GM18508 (cell line): ENCODE results near the gene RFX7.

ENCODE experiments used
- ATAC-seq: cut with Tn5 transposase; IDR thresholded peaks from one replicate; pipeline ENCODE4 v1.9.1; 2021; ENCODE audit warnings: moderate number of reproducible peaks; ENCODE audit not compliant: insufficient read depth, unreplicated experiment

The RFX7 gene

DNA sequence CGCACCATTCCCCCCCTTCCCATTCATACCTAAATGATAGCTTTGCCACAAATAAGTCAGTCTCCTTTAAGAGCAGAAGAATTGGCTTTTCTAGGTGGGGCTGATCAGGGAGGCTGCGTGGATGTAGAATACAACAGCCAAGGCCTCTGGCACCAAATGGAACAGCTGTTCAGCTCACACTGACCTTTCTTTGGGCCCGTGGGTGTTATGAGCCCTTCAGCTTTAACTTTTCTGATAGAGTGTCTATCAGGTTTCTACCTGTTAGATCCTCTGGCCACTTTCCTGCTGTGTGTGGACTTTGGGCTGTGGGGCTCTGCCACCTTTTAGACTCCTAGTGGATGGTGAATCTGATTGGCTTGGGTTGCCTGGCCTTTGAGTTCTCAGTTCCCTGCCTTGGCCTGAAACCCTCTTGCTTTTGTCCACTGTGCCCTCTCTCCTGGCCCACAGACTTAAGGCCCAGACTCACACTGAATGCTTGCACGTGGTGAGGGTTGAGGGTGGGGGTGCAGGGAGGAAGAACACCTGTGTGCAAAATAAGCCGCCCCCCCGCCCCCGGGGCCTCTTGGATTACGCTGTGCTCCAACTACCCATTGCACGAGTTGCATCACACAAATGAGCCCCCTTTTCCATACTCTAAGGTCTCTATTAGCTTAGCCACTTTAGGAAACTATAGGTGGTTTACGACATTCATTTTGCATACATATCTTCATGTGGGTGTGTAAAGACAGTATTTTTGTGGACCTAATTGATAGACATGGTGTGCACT lies 1.3 kb upstream of the RFX7 start:
- ATAC-seq = no peak

DNA sequence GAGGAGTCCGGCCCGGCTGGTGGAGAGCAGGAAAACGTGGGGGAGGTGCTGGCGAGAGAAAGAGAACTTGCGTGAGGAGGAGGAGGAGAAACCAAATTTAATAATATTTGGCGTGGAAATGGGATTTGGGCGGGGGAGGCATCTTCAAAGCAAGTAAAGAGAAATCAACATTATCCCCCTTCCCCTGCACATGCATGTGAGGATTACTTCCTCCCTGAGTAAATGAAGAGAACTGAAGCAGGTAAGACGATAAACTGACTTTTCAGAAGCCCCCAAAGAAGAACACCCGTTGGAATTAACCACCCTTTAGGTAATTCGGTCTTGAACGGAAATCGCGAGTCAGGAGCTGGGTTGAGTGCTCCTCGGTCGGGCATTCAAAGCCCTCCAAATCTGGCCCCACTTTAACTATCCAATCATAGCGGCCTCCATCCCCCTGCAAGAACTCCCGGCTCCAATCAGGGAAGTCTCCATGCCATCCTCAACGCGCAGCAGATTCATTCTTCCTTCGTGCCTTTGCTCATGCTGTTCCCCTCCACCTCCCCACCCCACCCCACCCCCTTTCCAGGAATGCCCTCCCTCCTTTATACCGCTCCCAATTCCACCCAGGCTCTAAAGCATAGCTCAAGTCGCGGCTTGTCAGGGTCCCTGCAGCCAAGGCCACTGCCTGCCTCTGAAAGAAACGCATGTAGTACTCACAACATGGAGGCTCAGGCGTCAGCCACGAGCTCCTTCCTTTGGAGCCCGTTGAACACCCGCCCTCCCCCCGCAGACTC lies 545 bp upstream of the RFX7 start:
- no peak for ATAC-seq

DNA sequence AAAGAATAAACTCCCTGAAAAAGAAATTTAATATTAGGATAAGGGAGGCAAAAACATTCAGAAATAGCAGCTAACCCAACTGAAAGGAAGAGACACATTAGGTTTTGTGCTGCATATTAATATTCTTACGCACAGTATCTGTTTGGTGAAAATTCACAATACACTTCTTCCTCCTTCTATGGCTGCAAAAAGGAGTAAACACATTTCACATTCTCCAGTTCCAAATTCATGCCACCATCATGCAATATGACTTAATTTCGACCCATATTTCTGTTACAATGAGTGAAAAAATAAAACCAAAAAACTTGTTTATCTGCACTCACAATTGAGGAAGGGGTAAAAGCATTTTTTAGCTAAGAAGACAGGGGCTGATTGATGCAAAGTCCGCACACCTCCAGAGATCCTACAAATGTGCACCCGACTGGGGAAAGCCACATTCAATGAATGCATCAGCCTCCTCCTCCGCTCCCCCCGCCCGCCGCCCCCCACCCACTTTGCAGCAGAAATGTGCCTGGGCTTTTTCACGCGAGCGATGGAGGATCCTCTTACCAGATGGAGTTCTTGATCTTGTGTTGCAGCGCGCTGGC lies 1.0 kb downstream of the RFX7 start:
- no peak for ATAC-seq

DNA sequence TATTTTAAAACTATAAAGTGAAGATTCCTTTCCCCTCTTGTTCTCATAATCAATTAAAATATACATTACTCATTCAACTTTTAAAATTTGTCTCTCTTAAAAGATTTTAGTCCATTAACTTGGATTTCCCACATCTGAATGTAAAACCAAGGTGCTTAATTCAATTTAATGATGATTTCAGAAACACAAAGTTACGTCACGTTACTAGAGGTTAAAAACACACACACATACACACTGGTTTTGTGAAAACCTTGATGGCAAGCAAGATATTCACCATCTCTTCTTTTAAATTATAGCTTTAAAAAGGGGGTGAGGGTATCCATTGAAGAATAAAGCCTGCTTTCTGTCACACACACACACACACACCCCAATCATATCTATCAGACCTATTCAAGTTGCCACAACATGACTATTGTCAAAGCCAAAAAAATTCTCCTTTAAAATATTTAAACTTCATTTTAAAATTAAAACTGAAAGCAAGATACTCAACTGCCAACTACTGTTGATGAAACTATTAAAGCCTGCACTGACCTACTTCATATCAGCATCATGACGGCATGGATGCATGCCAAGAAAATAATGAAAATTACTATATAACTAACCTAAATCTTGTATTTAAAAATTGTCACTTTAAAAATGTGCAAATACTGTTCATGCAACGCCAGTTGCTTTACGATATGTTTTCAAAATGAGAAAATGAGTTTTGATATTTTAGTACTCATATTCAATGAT lies 2.1 kb downstream of the RFX7 start:
- ATAC-seq = no peak

DNA sequence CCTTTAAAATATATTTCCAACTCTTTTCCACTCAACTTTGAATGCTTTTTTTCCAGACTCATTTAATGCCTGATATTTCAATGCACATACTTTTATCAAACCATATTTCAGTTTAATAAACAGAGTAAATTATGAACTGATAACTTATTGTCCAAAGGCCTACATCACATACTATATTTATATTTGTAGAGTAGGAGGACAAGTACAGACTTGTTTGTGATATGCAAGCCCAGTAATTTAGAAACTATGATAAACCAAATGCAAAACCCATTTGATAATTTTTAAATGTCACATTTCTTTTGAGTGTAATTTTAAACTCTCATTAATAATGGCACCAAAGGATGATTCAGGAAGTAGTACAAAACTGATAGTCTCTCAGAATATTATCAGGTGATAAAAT lies 3.3 kb downstream of the RFX7 start:
- ATAC-seq = no peak

DNA sequence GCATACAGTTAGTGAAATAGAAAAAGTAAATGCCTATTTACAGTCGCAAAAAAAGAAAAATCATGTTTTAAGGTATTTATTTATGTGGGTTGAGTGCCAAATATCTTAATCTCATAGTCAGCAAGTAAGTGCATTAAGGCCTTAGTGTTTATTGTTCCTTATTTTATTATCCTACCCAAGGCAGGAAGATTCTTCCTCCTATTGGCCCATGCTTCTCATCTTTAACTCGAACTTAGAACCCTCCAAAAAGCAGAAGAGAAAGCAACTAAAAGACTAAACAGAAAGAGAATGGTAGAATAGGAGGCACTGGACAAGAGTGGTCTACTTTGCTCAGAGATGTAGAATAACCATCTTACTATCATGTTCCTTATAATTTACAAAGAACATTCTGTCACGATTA lies 7.5 kb downstream of the RFX7 start:
- no peak for ATAC-seq

DNA sequence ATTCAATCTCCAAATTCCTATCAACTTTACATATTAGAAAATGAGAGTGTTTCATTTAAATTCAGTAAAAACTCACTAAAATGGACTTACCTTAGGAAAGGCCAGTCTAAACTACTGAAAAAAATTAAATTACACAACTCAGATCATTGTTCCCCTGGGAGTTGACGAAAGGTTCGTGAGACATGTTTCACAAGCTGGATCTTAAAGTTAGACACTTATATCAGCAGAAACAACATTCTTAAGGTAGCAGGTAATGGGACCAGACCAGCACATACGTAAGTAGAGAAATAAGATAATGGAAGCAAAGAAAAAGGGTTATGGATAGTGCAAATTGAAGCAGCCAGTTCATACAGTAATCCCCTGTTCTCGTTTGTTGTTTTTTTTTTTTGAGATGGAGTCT lies 8.9 kb downstream of the RFX7 start:
- ATAC-seq = no peak

DNA sequence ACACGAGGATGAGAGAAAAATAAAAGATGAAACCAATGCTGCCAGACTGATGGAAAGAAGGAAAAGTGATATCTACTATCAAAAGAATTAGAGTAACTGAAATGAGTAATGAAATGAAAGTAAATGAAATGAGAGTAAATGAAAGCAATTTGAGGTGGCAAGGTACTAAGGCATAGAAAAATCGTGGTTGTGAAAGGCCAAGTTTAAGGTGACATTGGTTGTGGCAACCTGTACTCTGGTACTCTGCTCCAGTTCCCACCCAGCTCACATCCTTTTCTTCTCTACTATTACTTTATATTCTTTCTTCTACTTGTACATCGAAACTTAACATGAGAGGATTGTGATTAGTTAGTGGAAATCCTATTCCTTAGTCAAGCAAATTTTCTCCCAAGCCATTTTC lies 10.1 kb downstream of the RFX7 start:
- no peak for ATAC-seq

DNA sequence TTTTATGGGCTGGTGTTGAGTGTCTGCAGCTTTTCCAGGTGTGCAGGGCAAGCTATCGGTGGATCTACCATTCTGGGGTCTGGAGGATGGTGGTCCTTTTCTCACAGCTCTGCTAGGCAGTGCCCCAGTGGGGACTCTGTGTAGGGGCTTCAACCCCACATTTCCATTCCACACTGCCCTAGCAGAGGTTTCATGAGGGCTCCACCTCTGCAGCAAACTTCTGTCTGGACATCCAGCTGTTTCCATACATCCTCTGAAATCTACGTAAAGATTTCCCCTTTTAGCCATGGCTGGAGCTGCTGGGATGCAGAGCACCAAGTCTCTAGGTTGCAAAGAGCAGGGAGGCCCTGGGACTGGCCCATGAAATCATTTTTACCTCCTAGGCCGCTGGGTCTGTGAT lies 11.6 kb downstream of the RFX7 start:
- no peak for ATAC-seq

DNA sequence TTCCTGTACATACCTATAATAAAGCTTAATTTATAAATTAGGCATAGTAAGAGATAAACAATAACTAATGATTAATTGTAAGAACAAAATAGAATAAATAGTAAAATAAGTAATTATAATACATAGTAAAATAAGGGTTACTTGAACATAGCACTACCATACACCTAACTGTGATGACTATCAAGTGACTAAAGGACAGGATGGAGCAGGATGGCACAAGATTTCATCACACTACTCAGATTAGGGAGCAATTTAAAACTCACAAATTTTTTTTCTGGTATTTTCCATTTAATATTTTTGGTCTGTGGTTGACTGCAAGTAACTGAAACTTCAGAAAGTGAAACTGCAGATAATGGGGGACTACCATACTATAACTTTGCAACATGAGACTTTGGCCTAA lies 14.8 kb downstream of the RFX7 start:
- no peak for ATAC-seq

DNA sequence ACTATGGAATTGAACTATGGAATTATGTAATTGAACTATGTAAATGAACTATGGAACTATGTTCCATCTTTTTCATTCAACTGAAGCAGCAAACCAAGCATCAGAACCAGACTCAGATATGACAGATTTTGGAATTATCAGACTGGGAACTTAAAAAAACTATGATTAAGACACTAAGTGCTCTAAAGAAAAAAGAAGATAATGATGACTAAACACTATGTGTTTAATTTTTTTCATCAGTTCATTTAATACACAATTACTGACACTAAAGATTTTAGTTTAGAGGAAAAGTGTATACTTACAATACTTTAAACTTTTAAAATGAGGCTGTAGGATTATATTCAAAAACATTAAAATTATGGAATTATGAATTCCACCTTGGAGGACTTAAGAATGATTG lies 15.3 kb downstream of the RFX7 start:
- ATAC-seq = no peak

DNA sequence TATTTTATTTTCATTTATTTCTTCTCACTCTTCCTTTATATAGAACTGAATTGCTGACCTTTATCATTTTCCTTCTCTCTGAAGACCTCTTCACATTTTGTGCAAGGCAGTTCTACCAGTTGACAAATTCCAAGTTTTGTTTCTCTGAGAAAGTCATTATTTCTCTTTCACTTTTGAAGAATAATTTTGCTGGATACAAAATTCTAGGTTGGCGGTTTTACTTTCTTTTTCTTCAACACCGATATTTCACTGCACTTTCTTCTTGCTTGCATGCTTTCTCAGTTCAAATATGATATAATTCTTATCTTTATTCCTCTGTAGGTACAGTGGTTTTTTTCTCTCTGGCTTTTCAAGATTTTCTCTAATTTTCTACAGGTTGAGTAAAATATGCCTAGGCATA lies 15.9 kb downstream of the RFX7 start:
- no peak for ATAC-seq

DNA sequence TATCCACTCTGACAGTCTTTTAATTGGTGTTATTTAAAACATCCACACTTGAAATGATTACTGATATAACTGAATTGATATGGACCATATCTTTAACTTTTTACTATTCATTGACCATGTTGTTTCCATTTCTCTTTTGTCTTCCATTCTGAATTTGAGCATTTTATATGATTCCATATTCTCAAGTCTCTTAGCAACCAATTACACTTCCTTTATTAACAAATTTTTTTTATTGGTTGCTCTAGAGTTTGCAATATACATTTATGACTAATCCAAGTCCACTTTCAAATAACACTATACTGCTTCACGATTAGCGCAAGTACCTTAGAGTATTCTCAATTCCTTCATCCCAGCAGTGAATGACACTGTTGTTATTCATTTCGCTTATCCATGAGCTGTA lies 16.4 kb downstream of the RFX7 start:
- no peak for ATAC-seq

DNA sequence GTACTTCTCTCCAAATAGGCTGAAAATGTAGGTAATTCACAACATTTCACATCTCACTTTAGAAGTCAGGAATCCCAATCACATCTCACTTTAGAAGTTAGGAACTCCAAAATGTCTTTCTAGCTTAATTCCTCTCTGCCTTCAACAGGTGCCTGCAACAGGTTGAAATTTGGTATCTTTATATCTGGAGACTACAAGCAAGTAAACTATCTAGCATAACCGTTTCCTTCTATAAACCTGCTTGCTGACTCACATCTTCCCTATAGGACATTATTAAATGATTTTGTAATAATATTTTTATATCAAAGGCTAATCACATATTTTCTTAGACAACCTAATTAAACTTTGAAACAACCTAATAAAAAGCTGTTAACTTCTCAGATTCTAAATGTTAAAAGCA lies 18.2 kb downstream of the RFX7 start:
- no peak for ATAC-seq

DNA sequence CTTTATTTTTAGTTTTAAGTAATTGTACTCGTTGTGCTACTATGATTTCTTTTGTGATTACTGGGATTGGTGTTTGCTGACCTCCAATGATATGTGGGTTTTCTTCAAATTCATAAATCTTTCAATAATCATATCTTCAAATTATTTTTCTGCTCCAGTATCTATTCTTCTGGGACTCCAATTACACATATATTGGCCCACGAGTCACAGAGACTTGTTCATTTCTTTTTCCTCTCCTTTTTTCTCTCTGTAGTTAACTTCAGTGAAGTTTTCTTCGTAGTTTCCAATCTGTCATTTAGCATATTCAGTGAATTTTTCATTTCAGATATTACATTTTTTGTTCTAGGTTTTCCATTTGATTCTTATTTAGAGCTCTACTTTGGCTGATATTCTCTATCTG lies 21.4 kb downstream of the RFX7 start:
- no peak for ATAC-seq

DNA sequence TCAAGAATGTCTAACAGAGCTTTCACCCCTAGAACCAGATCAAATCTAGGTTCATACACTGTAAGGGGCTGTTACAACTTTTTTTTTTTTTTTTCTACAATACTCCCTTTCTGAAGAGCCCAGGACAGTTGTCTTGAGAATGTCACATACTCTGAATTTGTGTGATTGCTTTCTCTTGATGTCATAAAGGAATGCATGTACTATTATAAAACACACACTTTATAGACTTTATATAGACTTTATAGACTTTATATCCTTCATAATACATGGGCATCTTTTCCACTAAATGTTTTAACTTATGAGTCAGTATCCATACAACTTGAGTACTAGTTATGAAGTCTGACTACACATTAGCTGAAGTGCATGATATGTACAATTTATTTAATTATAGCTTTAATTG lies 26.3 kb downstream of the RFX7 start:
- no peak for ATAC-seq

DNA sequence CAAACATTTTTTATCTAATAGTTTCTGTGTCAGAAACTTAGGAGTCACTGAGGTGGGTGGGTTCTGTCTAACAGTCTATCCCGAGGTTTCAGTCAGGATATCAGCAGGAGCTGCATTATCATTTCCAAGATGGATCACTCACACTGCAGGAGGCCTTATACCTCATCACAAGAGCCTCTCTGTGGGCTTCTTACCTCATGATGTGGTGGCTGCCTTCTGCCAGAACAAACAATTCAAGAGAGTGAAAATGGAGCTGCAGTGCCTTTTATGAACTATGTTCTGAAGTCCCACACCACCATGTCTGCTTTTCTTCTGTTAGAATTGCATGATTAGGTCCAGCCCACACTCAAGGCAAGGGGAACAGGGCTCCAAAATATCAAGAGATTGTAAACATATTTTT lies 27.9 kb downstream of the RFX7 start:
- ATAC-seq = no peak

DNA sequence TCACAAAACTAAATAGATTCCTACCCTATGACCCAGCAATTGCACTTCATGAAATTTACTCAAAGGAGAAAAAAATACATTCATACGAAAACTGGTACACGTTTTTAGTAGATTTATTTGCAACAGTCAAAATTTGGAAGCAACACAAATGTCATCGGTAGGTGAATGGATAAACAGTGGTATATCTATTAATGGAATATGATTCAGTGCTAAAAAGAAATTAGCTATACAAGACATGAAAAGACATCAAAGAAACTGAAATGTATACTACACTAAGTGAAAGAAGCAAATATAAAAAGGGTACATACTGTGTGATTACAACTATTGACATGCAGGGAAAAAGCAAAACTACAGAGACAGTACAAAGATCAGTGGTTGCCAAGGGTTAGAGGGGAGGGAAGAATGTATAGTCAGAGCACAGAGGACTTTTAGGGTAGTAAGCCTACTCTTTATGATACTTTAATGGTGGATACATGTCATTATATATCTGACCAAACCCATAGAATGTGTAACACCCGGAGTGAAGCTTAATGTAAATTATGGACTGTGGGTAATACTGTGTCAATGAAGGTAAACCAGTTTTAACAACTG lies 31.6 kb downstream of the RFX7 start:
- ATAC-seq = no peak

DNA sequence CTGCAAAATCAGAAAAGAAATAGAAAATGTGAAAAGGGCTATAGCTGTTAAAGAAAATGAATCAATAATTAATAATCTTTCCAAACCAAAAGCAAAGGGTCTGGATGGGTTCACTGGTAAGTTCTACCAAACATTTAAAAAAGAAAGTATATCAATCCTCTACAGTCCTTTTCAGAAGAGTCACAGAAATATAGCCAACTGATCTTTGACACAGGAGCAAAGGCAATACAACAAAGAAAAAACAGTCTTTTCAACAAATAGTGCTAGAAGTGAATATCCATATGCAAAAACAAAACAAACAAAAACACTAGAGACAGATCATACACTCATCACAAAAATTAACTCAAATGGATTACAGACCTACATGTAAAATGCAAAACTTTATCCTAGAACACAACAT lies 32.6 kb downstream of the RFX7 start:
- ATAC-seq = no peak

DNA sequence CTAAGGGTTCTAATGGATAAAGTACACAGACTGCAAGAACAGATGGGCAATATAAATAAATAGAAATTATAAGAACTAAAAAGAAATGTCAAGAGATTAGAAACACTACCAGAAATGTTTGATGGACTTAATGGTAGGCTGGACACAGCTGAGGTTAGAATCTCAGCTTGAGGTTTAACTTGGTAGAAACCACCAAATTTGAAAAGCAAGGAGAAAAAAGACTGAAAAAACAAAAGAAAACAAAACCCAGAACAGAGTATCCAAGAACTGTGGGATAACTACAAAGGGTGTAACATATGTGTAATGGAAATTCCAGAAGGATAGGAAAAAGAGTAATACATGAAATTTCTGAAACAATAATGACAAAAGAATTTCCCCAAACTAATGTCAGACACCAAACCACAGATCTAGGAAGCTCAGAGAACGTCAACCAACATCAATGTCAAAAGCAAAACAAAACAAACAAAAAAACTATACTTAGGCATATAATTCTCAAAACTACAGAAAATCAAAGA lies 35.0 kb downstream of the RFX7 start:
- ATAC-seq = no peak
